Activated T-cell treated with anti-CD3 and anti-CD28 coated beads, Interleukin-2, amount 50 U/mL, for 72 hours (primary cell): Measurements from ENCODE around the gene KIF3B. TPM values are rescaled to one million over a fixed set of nuclear protein-coding genes. Genes with fewer than 3 reads are reported as not detected.
A peak's percentile ranks its signal among the peaks of the same experiment; 100 is the strongest.
"Not testable (repeated sequence)": the region's sequence is repeated elsewhere in the genome, so short reads cannot be mapped to it uniquely, and the experiment has no call there.

Experiments used
- ATAC-seq, 2 donors: fragments of 150-1000 bp; cut with Tn5 transposase; replicated peaks in 1 of 2; 2 replicates each; pipeline ENCODE4 v1.10.0; 2021; ENCODE audit warnings: moderate library complexity in 2 of 2, mild to moderate bottlenecking in 1 of 2
- DNase-seq, 2 donors: peaks; one replicate each; pipeline ENCODE4 v3.0.0; 2021 to 2022; ENCODE audit warnings: mixed read lengths in 1 of 2
- H3K27ac Mint-ChIP-seq: one replicate; pipeline ENCODE4 v1.8.0; 2022; ENCODE audit warnings: mild to moderate bottlenecking, moderate library complexity, mixed read lengths
- H3K27me3 Mint-ChIP-seq: one replicate; pipeline ENCODE4 v1.8.0; 2022; ENCODE audit warnings: low read depth, mixed read lengths
- H3K36me3 Mint-ChIP-seq, 2 donors: one replicate each; pipeline ENCODE4 v1.8.0; 2022; ENCODE audit warnings: mixed read lengths in 2 of 2, mild to moderate bottlenecking in 1 of 2; ENCODE audit not compliant: insufficient read depth in 2 of 2
- H3K4me1 Mint-ChIP-seq: one replicate; pipeline ENCODE4 v1.8.0; 2022; ENCODE audit warnings: low read depth, mixed read lengths
- H3K4me3 Mint-ChIP-seq, 2 donors: one replicate each; pipeline ENCODE4 v1.8.0; 2022; ENCODE audit warnings: mild to moderate bottlenecking in 2 of 2, mixed read lengths in 2 of 2, moderate library complexity in 2 of 2
- H3K9me3 Mint-ChIP-seq, 2 donors: one replicate each; pipeline ENCODE4 v1.8.0; 2022; ENCODE audit warnings: mixed read lengths in 2 of 2
- total RNA-seq, 2 donors: library from RNA; stranded (reverse); gene quantifications; one replicate each; pipeline ENCODE4 v1.2.3, GENCODE V29; 2022

KIF3B gene
- total RNA-seq, 2 donors from 2014 or later: 30.3 to 37.9 TPM

- peaks cover 6 to 30% of the 10 kb centered on the region in 2 donors for H3K36me3 Mint-ChIP-seq
- no peaks in the 10 kb centered on the region for H3K9me3 Mint-ChIP-seq
- peak overlapping the region; percentile 96 to 97 for H3K4me3 Mint-ChIP-seq
- H3K27me3 Mint-ChIP-seq: no peaks in the 10 kb centered on the region
- peak overlapping the region; percentile 95 for H3K27ac Mint-ChIP-seq
- peak; percentile 79 to 83 for DNase-seq
- H3K4me1 Mint-ChIP-seq: peaks cover 86% of the 10 kb centered on the region
- peak; percentile 9 to 11 for ATAC-seq
Observed at GRCh38 chr20:32358883-32359632, 81.6 kb downstream of the KIF3B start.

GRCh38 chr20:32359633-32360332, 82.3 kb downstream of the KIF3B start:
- Mint-ChIP-seq H3K27ac (peak overlapping the region; percentile 95), H3K27me3 (no peaks in the 10 kb centered on the region), H3K4me3 (peak overlapping the region; percentile 96 to 97), H3K36me3 (peaks cover 6 to 30% of the 10 kb centered on the region in 2 donors), H3K9me3 (no peaks in the 10 kb centered on the region), H3K4me1 (peaks cover 85% of the 10 kb centered on the region)
- ATAC-seq: no peak
- DNase-seq: no peak

GRCh38 chr20:32360333-32360634, 82.8 kb downstream of the KIF3B start:
- peaks cover 85% of the 10 kb centered on the region for H3K4me1 Mint-ChIP-seq
- DNase-seq: no peak
- H3K9me3 Mint-ChIP-seq: no peaks in the 10 kb centered on the region
- H3K27me3 Mint-ChIP-seq: no peaks in the 10 kb centered on the region
- no peak for ATAC-seq
- peak overlapping the region; percentile 96 to 97 for H3K4me3 Mint-ChIP-seq
- H3K36me3 Mint-ChIP-seq: peaks cover 6 to 30% of the 10 kb centered on the region in 2 donors
- peak overlapping the region; percentile 95 for H3K27ac Mint-ChIP-seq

GRCh38 chr20:32362901-32363364, 85.5 kb downstream of the KIF3B start:
- no peaks in the 10 kb centered on the region for H3K27me3 Mint-ChIP-seq
- DNase-seq (no peak), ATAC-seq (no peak)
- H3K27ac Mint-ChIP-seq: peak overlapping the region; percentile 64
- peaks cover 6 to 42% of the 10 kb centered on the region in 2 donors for H3K36me3 Mint-ChIP-seq
- peak overlapping the region; percentile 96 to 97 for H3K4me3 Mint-ChIP-seq
- H3K9me3 Mint-ChIP-seq: no peaks in the 10 kb centered on the region
- H3K4me1 Mint-ChIP-seq: peaks cover 87% of the 10 kb centered on the region

GRCh38 chr20:32363492-32363891, 86.0 kb downstream of the KIF3B start:
- no peaks in the 10 kb centered on the region for H3K9me3 Mint-ChIP-seq
- H3K36me3 Mint-ChIP-seq: peaks cover 6 to 45% of the 10 kb centered on the region in 2 donors
- H3K4me1 Mint-ChIP-seq: peaks cover 92% of the 10 kb centered on the region
- H3K27me3 Mint-ChIP-seq: no peaks in the 10 kb centered on the region
- DNase-seq (no peak), ATAC-seq (no peak)
- peak overlapping the region; percentile 64 for H3K27ac Mint-ChIP-seq
- H3K4me3 Mint-ChIP-seq: peak overlapping the region; percentile 96 to 97

GRCh38 chr20:32364554-32365208, 87.2 kb downstream of the KIF3B start:
- ATAC-seq (no peak), DNase-seq (no peak)
- H3K4me1 Mint-ChIP-seq: peaks cover 97% of the 10 kb centered on the region
- H3K9me3 Mint-ChIP-seq: no peaks in the 10 kb centered on the region
- H3K27me3 Mint-ChIP-seq: no peaks in the 10 kb centered on the region
- peaks cover 2 to 42% of the 10 kb centered on the region in 2 donors for H3K36me3 Mint-ChIP-seq
- H3K27ac Mint-ChIP-seq: peak overlapping the region; percentile 36
- peak overlapping the region; percentile 5 to 32 for H3K4me3 Mint-ChIP-seq

- Mint-ChIP-seq H3K36me3 (peaks cover 0 to 37% of the 10 kb centered on the region in 2 donors), H3K9me3 (no peaks in the 10 kb centered on the region), H3K4me3 (peak overlapping the region; percentile 11 to 32), H3K4me1 (peaks cover 88% of the 10 kb centered on the region), H3K27me3 (no peaks in the 10 kb centered on the region), H3K27ac (peak overlapping the region; percentile 36)
- ATAC-seq (no peak), DNase-seq (no peak)
Observed at GRCh38 chr20:32365564-32365963, 88.1 kb downstream of the KIF3B start.

GRCh38 chr20:32366380-32366779, 88.9 kb downstream of the KIF3B start:
- no peak for DNase-seq
- H3K36me3 Mint-ChIP-seq: peaks cover 0 to 34% of the 10 kb centered on the region in 2 donors
- H3K9me3 Mint-ChIP-seq: no peaks in the 10 kb centered on the region
- H3K4me3 Mint-ChIP-seq: peak overlapping the region; percentile 32 to 54
- peaks cover 80% of the 10 kb centered on the region for H3K4me1 Mint-ChIP-seq
- peak; percentile 69 to 80 for ATAC-seq
- H3K27ac Mint-ChIP-seq: peak overlapping the region; percentile 29
- no peaks in the 10 kb centered on the region for H3K27me3 Mint-ChIP-seq

GRCh38 chr20:32368323-32368722, 90.9 kb downstream of the KIF3B start:
- peaks cover 60% of the 10 kb centered on the region for H3K4me1 Mint-ChIP-seq

GRCh38 chr20:32368925-32369324, 91.5 kb downstream of the KIF3B start:
- H3K9me3 Mint-ChIP-seq: no peaks in the 10 kb centered on the region
- H3K4me1 Mint-ChIP-seq: peaks cover 54% of the 10 kb centered on the region
- ATAC-seq (no peak), DNase-seq (no peak)
- no peaks in the 10 kb centered on the region for H3K27me3 Mint-ChIP-seq
- H3K4me3 Mint-ChIP-seq: peak overlapping the region in 1 of 2 donors; percentile 39
- H3K36me3 Mint-ChIP-seq: peaks cover 2 to 31% of the 10 kb centered on the region in 2 donors
- no peak overlapping the region for H3K27ac Mint-ChIP-seq

More at GRCh38 chr20:32368323-32368722, 90.9 kb downstream of the KIF3B start:
- no peaks in the 10 kb centered on the region for H3K9me3 Mint-ChIP-seq
- no peak overlapping the region for H3K4me3 Mint-ChIP-seq
- peaks cover 2 to 31% of the 10 kb centered on the region in 2 donors for H3K36me3 Mint-ChIP-seq
- ATAC-seq: no peak
- no peak overlapping the region for H3K27ac Mint-ChIP-seq
- H3K27me3 Mint-ChIP-seq: no peaks in the 10 kb centered on the region
- DNase-seq: no peak

GRCh38 chr20:32370897-32371296, 93.4 kb downstream of the KIF3B start:
- H3K4me3 Mint-ChIP-seq: no peak overlapping the region
- no peak overlapping the region for H3K27ac Mint-ChIP-seq
- peaks cover 35% of the 10 kb centered on the region for H3K4me1 Mint-ChIP-seq
- H3K36me3 Mint-ChIP-seq: peaks cover 2 to 34% of the 10 kb centered on the region in 2 donors
- no peaks in the 10 kb centered on the region for H3K27me3 Mint-ChIP-seq
- no peak for ATAC-seq
- H3K9me3 Mint-ChIP-seq: no peaks in the 10 kb centered on the region
- no peak for DNase-seq

- H3K27ac Mint-ChIP-seq: peak overlapping the region; percentile 33
- DNase-seq: no peak
- H3K36me3 Mint-ChIP-seq: peaks cover 2 to 18% of the 10 kb centered on the region in 2 donors
- H3K27me3 Mint-ChIP-seq: no peaks in the 10 kb centered on the region
- no peaks in the 10 kb centered on the region for H3K9me3 Mint-ChIP-seq
- no peak for ATAC-seq
- no peak overlapping the region for H3K4me3 Mint-ChIP-seq
- peaks cover 4% of the 10 kb centered on the region for H3K4me1 Mint-ChIP-seq
Observed at GRCh38 chr20:32378461-32378860, 101.0 kb downstream of the KIF3B start.

GRCh38 chr20:32380037-32380436, 102.6 kb downstream of the KIF3B start:
- H3K4me3 Mint-ChIP-seq, ATAC-seq, H3K27me3 Mint-ChIP-seq, H3K9me3 Mint-ChIP-seq, DNase-seq, H3K27ac Mint-ChIP-seq: not testable (repeated sequence)
- Mint-ChIP-seq H3K36me3 (peaks cover 2 to 15% of the 10 kb centered on the region in 2 donors), H3K4me1 (peaks cover 19% of the 10 kb centered on the region)
